Activated T-cell treated with anti-CD3 and anti-CD28 coated beads, Interleukin-2, amount 50 U/mL, for 72 hours (primary cell): ENCODE results near the gene ARL5A. TPM values are rescaled to one million over a fixed set of nuclear protein-coding genes. Genes with fewer than 3 reads are reported as not detected.
"Not testable (repeated sequence)": the region's sequence is repeated elsewhere in the genome, so short reads cannot be mapped to it uniquely, and the experiment has no call there.

ENCODE experiments used
- ATAC-seq, 2 donors: fragments of 150-1000 bp; cut with Tn5 transposase; replicated peaks in 1 of 2; 2 replicates each; pipeline ENCODE4 v1.10.0; 2021; ENCODE audit warnings: moderate library complexity in 2 of 2, mild to moderate bottlenecking in 1 of 2
- DNase-seq, 2 donors: peaks; one replicate each; pipeline ENCODE4 v3.0.0; 2021 to 2022; ENCODE audit warnings: mixed read lengths in 1 of 2
- H3K27ac Mint-ChIP-seq: one replicate; pipeline ENCODE4 v1.8.0; 2022; ENCODE audit warnings: mild to moderate bottlenecking, moderate library complexity, mixed read lengths
- H3K27me3 Mint-ChIP-seq: one replicate; pipeline ENCODE4 v1.8.0; 2022; ENCODE audit warnings: low read depth, mixed read lengths
- H3K36me3 Mint-ChIP-seq, 2 donors: one replicate each; pipeline ENCODE4 v1.8.0; 2022; ENCODE audit warnings: mixed read lengths in 2 of 2, mild to moderate bottlenecking in 1 of 2; ENCODE audit not compliant: insufficient read depth in 2 of 2
- H3K4me1 Mint-ChIP-seq: one replicate; pipeline ENCODE4 v1.8.0; 2022; ENCODE audit warnings: low read depth, mixed read lengths
- H3K4me3 Mint-ChIP-seq, 2 donors: one replicate each; pipeline ENCODE4 v1.8.0; 2022; ENCODE audit warnings: mild to moderate bottlenecking in 2 of 2, mixed read lengths in 2 of 2, moderate library complexity in 2 of 2
- H3K9me3 Mint-ChIP-seq, 2 donors: one replicate each; pipeline ENCODE4 v1.8.0; 2022; ENCODE audit warnings: mixed read lengths in 2 of 2
- total RNA-seq, 2 donors: library from RNA; stranded (reverse); gene quantifications; one replicate each; pipeline ENCODE4 v1.2.3, GENCODE V29; 2022

The ARL5A gene
- total RNA-seq: 10 to 100 TPM; 38.4 to 46.3 TPM

DNA sequence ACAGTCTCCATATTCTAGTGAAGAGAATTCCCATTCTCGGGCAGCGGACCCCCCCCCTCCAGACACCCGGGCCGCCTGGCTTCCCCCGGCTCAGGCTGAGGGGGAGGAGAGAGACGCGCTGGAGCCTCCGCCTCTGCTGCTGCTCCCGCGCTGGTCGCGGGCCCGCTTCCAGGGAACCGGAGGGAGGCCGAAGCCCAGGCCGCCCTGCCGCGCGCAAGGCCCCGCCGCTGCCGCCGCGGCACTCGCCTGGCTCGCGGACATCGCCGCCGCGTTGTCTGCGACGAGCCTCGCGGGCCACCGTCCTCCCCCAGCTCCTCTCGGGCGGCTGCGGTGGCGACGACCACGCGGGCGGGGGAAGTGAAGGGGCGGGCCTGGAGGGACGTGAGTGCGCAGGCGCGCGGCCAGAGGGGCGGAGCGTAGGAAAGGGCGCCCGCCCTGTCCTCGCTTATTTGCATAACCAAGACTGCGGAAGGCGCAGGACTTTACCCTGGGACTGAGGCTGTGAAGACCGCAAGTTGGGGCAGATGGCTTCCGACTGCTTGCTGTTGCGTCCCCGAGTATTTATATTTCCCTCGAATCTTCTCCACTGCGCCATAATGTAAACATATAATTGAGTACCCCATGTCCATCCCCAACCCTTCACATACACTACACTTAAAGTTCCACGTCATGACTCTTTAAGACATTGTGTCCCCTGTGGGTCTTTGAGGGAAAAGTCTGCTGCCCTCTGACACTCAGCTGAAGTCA lies at the start of gene ARL5A:
TSS of gene ARL5A (minus strand) at position 279 of the 747 bp plus-strand sequence. CDS start at position 34, 245 bp downstream.
- no peaks in the 10 kb centered on the region for H3K9me3 Mint-ChIP-seq
- peak within 1 kb of the TSS; percentile 92 to 100 for H3K4me3 Mint-ChIP-seq
- peaks cover 39% of the 10 kb centered on the region for H3K4me1 Mint-ChIP-seq
- peaks cover 6% of the 10 kb centered on the region for H3K27me3 Mint-ChIP-seq
- ATAC-seq (peak; percentile 95), DNase-seq (peak; percentile 95 to 97)
- peaks cover 0 to 3% of the 10 kb centered on the region in 2 donors for H3K36me3 Mint-ChIP-seq
- peak within 1 kb of the TSS; percentile 99 for H3K27ac Mint-ChIP-seq

GRCh38 chr2:151875631-151876030 lies 47.4 kb upstream of the ARL5A start:
- H3K4me3 Mint-ChIP-seq, DNase-seq, H3K36me3 Mint-ChIP-seq, ATAC-seq, H3K27ac Mint-ChIP-seq, H3K27me3 Mint-ChIP-seq, H3K9me3 Mint-ChIP-seq: not testable (repeated sequence)
- H3K4me1 Mint-ChIP-seq: peaks cover 14% of the 10 kb centered on the region

- Mint-ChIP-seq H3K4me3 (no peak overlapping the region), H3K27me3 (peaks cover 7% of the 10 kb centered on the region), H3K27ac (no peak overlapping the region)
Measured at GRCh38 chr2:151872463-151872862, 44.2 kb upstream of the ARL5A start.

GRCh38 chr2:151869291-151869690 lies 41.1 kb upstream of the ARL5A start:
- ATAC-seq: no peak

More at GRCh38 chr2:151872463-151872862, 44.2 kb upstream of the ARL5A start:
- Mint-ChIP-seq H3K9me3 (no peaks in the 10 kb centered on the region), H3K4me1 (no peaks in the 10 kb centered on the region), H3K36me3 (no peaks in the 10 kb centered on the region)
- no peak for ATAC-seq
- DNase-seq: no peak

DNA sequence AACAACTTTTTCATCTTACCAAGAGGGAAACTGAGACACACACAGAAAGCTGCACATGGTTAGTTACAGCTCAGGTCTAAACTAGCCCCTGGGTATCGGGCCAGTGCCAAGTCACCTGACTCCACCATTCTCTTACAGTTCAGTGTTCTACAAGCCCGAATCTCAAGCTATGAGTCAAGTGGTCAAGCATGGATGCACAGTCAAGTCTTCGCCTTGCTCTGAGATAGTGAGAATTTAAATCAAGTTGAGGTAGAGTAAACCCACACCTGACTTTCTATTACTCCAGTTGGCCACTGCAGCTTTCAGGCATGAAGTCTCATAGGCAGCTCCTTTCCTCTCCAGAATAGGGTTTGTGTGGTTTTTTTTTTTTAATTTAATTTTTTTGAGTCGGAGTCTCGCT lies 34.5 kb upstream of the ARL5A start:
- ATAC-seq: no peak
- H3K9me3 Mint-ChIP-seq: no peaks in the 10 kb centered on the region
- H3K4me3 Mint-ChIP-seq: no peak overlapping the region
- no peak overlapping the region for H3K27ac Mint-ChIP-seq
- no peak for DNase-seq
- peaks cover 6% of the 10 kb centered on the region for H3K27me3 Mint-ChIP-seq
- H3K4me1 Mint-ChIP-seq: no peaks in the 10 kb centered on the region
- H3K36me3 Mint-ChIP-seq: no peaks in the 10 kb centered on the region

More at GRCh38 chr2:151869291-151869690, 41.1 kb upstream of the ARL5A start:
- Mint-ChIP-seq H3K27me3 (peaks cover 12% of the 10 kb centered on the region), H3K4me1 (no peaks in the 10 kb centered on the region), H3K36me3 (no peaks in the 10 kb centered on the region), H3K9me3 (no peaks in the 10 kb centered on the region), H3K27ac (no peak overlapping the region), H3K4me3 (no peak overlapping the region)
- no peak for DNase-seq

DNA sequence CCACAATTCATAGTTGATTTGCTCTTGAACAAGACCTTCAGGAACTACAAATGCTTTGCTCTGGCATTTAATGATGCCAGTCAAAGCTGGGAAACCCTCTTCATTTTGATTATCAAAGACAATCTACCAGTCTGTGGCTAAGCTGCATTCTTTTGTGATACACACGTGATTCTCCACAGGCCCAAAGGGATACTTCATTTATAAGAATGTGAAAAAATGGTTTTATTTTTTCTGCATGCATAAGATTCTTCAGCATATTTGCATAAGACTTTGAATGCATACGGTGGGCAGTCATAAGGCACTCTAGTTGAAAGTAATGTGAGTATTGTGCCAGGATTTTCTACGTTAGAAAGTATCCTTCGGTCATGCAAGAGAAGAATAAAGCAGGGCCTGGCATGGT lies 33.0 kb upstream of the ARL5A start:
- no peak overlapping the region for H3K4me3 Mint-ChIP-seq
- no peaks in the 10 kb centered on the region for H3K36me3 Mint-ChIP-seq
- H3K27me3 Mint-ChIP-seq: peaks cover 1% of the 10 kb centered on the region
- H3K9me3 Mint-ChIP-seq: no peaks in the 10 kb centered on the region
- no peak overlapping the region for H3K27ac Mint-ChIP-seq
- ATAC-seq (no peak), DNase-seq (no peak)
- no peaks in the 10 kb centered on the region for H3K4me1 Mint-ChIP-seq

DNA sequence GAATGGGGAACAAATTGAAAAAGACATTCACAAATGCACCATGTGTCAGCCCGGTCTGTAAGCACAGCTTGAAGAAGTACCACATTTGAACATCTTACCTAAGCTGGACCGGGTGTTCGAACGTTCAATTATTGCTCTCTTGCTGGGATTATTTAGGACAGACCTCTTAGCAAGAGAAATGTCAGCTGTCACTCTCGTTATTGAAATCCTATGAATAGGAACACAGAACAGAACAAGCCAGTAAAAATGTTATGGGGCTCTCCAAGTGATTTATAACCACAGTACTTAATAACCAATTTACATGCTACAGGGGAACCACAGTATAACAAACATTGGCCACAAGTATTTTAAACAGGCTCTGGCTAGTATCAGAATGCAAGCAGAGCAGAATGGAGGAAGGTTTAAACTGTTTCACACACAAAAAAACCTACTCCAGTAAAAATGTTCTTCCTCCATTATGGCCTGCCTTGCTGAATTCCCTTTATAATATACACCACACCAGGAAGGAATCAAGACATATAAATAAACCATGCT lies 32.5 kb upstream of the ARL5A start:
- no peaks in the 10 kb centered on the region for H3K27me3 Mint-ChIP-seq
- no peak for ATAC-seq
- H3K9me3 Mint-ChIP-seq: no peaks in the 10 kb centered on the region
- no peak overlapping the region for H3K27ac Mint-ChIP-seq
- H3K36me3 Mint-ChIP-seq: no peaks in the 10 kb centered on the region
- no peak for DNase-seq
- H3K4me3 Mint-ChIP-seq: no peak overlapping the region
- H3K4me1 Mint-ChIP-seq: no peaks in the 10 kb centered on the region

DNA sequence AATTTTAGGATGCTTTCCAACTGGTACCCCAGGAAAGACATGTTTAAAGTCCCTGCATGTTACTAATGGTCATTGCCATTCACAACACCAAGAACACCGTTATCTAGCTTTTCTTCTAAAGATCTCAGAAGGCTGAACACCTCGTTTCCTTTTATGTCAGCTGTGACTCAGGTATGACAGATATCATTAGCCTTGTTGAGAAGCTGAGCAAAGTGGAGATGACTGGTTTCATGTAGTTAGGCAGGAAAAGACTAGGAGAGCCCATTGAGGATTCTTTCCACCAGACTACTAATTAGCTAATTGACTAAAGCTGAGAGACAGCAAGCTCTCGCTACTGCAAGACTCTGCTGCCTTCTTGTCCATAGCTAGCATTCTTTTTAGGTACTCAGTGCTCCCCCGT lies 32.0 kb upstream of the ARL5A start:
- Mint-ChIP-seq H3K27me3 (no peaks in the 10 kb centered on the region), H3K4me1 (no peaks in the 10 kb centered on the region), H3K9me3 (no peaks in the 10 kb centered on the region), H3K36me3 (no peaks in the 10 kb centered on the region), H3K27ac (no peak overlapping the region), H3K4me3 (no peak overlapping the region)
- peak in 1 of 2 donors; percentile 59 for ATAC-seq
- no peak for DNase-seq

- peak in 1 of 2 donors; percentile 27 for ATAC-seq
- H3K4me3 Mint-ChIP-seq: no peak overlapping the region
Measured at GRCh38 chr2:151857650-151858049, 29.4 kb upstream of the ARL5A start.

GRCh38 chr2:151855111-151855510 lies 26.9 kb upstream of the ARL5A start:
- H3K36me3 Mint-ChIP-seq: no peaks in the 10 kb centered on the region
- peaks cover 5% of the 10 kb centered on the region for H3K4me1 Mint-ChIP-seq
- H3K9me3 Mint-ChIP-seq: no peaks in the 10 kb centered on the region
- no peaks in the 10 kb centered on the region for H3K27me3 Mint-ChIP-seq
- DNase-seq: no peak
- no peak overlapping the region for H3K27ac Mint-ChIP-seq
- H3K4me3 Mint-ChIP-seq: no peak overlapping the region
- ATAC-seq: no peak

More at GRCh38 chr2:151857650-151858049, 29.4 kb upstream of the ARL5A start:
- Mint-ChIP-seq H3K36me3 (no peaks in the 10 kb centered on the region), H3K9me3 (no peaks in the 10 kb centered on the region), H3K27me3 (no peaks in the 10 kb centered on the region), H3K4me1 (peaks cover 5% of the 10 kb centered on the region), H3K27ac (no peak overlapping the region)
- no peak for DNase-seq

DNA sequence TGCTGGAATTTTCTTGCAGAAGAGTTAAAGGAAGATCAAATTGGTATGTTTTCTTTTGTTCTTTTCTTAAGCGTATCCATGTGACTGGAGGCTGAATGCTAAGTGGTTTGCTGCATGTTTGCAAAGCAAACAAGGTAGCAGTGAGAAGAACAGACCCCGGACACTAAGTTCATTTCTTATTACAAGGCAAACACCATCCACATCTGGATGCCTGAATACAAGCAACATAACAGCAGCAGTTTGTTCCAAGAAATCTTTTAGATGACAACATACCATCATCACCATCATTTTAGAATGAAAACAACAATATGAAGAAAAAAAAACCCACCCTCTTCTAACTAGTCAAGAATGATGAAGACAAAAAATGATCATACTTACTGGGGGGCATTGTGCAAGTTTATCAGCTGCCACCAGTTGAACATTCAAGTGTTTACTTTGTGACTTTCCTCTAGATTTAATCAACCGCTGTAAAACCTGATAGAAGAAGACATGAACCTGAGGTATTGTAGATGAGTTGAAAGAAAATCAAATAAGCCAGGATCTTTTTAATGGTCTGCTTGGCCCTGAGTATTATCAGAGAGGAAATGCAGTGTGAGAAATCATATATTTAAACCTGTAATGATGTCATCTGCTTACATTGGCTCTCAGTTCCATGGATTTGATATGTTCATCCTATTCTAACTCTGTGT lies 25.0 kb upstream of the ARL5A start:
- H3K27me3 Mint-ChIP-seq: no peaks in the 10 kb centered on the region
- DNase-seq: no peak
- no peak overlapping the region for H3K4me3 Mint-ChIP-seq
- peaks cover 5% of the 10 kb centered on the region for H3K4me1 Mint-ChIP-seq
- no peaks in the 10 kb centered on the region for H3K9me3 Mint-ChIP-seq
- no peaks in the 10 kb centered on the region for H3K36me3 Mint-ChIP-seq
- ATAC-seq: no peak
- H3K27ac Mint-ChIP-seq: no peak overlapping the region

DNA sequence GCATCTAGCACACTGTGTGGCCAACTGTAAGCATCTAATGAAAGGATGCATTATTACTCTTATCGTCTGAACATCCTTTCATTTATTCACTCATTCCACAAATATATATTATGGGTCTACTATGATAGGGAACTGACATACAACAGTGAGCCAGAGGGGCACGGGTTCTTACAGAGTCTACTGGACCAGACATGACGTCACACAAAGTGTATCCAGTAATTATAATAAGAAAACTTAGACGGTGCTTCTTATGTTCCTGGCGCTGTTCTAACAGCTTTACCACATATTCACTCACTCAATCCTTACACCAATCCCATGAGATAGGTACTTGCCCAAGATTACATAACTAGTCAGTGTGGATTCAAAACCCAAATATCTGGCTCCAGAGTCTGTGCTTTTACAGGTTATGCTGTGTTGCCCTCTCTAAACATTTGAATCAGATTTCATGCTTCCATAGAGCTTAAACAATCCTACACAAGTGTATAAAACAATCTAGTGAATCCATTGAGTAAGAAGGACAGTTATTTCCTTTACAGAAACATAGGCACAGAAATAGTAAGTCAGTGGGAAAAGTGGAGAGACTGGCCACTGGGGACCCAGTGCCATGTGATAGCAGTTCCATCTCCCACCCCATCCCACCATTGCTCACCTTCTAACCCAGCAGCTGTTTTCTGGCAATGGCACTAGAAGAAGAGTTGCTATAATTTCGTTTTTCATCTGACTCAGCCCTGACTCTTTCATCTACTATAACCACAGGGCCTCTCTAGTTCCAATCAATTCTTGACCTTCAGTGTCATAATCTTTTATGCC lies 24.2 kb upstream of the ARL5A start:
- H3K4me3 Mint-ChIP-seq: no peak overlapping the region
- peaks cover 5% of the 10 kb centered on the region for H3K4me1 Mint-ChIP-seq
- DNase-seq: no peak
- H3K36me3 Mint-ChIP-seq: no peaks in the 10 kb centered on the region
- H3K27ac Mint-ChIP-seq: no peak overlapping the region
- H3K27me3 Mint-ChIP-seq: no peaks in the 10 kb centered on the region
- ATAC-seq: no peak
- no peaks in the 10 kb centered on the region for H3K9me3 Mint-ChIP-seq

DNA sequence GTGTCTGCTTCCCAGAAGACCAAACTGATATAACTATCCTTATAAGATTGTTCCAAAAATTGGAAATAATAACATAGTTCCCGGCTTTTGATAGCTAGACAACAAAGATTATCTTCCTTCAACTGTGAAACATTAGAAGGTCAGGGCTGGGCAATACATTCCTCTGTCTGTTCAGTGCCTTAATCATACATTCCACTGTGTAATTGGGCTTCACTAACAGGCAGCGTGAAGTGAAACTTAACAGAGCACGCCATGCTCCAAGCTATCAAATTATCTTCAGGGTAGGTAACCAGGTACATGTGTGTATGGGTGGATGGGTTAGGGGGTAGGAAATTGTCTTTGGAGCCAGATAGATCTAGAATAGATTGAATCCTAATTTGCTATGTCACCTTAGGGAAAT lies 23.5 kb upstream of the ARL5A start:
- H3K4me3 Mint-ChIP-seq: no peak overlapping the region
- ATAC-seq: no peak
- H3K27me3 Mint-ChIP-seq: no peaks in the 10 kb centered on the region
- H3K9me3 Mint-ChIP-seq: no peaks in the 10 kb centered on the region
- H3K36me3 Mint-ChIP-seq: no peaks in the 10 kb centered on the region
- H3K27ac Mint-ChIP-seq: no peak overlapping the region
- DNase-seq: no peak
- peaks cover 5% of the 10 kb centered on the region for H3K4me1 Mint-ChIP-seq
